Measurements from ENCODE around the gene OVCA2.

- TF ChIP-seq CTCF (conservative IDR thresholded peaks at IDR 0.05) = no peak
- TF ChIP-seq ZFX (IDR thresholded peaks at IDR 0.05) = no peak
Measured at GRCh38 chr17:2004435-2004952, 37.3 kb upstream of the OVCA2 start.

Measured in C4-2B (cell line).